Muscle layer of colon (tissue), 2 donors: ENCODE data around the gene HIC2.
"Not testable (repeated sequence)": the region's sequence is repeated elsewhere in the genome, so short reads cannot be mapped to it uniquely, and the experiment has no call there.

ENCODE experiments used
- H3K27ac ChIP-seq: one replicate; pipeline ENCODE4 v1.7.0; 2013; ENCODE audit warnings: low read depth, mild to moderate bottlenecking, low read length, moderate library complexity
- H3K27me3 ChIP-seq, 2 donors: one replicate each; pipeline ENCODE4 v1.7.0; 2013; ENCODE audit warnings: low read length in 2 of 2, mild to moderate bottlenecking in 2 of 2; ENCODE audit not compliant: insufficient read depth in 2 of 2, control insufficient read depth in 1 of 2
- H3K36me3 ChIP-seq: one replicate; pipeline ENCODE4 v1.7.0; 2013; ENCODE audit warnings: mild to moderate bottlenecking, low read length; ENCODE audit not compliant: insufficient read depth
- H3K4me1 ChIP-seq: one replicate; pipeline ENCODE4 v1.7.0; 2013; ENCODE audit warnings: mild to moderate bottlenecking, low read length; ENCODE audit not compliant: insufficient read depth
- H3K4me3 ChIP-seq, 2 donors: one replicate each; pipeline ENCODE4 v1.7.0; 2013; ENCODE audit warnings: low read length in 2 of 2, low read depth in 1 of 2, mild to moderate bottlenecking in 1 of 2, moderate library complexity in 1 of 2
- H3K9ac ChIP-seq: one replicate; pipeline ENCODE4 v1.7.0; 2013; ENCODE audit warnings: low read length
- H3K9me3 ChIP-seq: one replicate; pipeline ENCODE4 v1.7.0; 2013; ENCODE audit warnings: mild to moderate bottlenecking, low read length
- donor health status: abdominal sarcoma.
- donor health status: Adenocarcinoma of cecum.

HIC2 gene

DNA sequence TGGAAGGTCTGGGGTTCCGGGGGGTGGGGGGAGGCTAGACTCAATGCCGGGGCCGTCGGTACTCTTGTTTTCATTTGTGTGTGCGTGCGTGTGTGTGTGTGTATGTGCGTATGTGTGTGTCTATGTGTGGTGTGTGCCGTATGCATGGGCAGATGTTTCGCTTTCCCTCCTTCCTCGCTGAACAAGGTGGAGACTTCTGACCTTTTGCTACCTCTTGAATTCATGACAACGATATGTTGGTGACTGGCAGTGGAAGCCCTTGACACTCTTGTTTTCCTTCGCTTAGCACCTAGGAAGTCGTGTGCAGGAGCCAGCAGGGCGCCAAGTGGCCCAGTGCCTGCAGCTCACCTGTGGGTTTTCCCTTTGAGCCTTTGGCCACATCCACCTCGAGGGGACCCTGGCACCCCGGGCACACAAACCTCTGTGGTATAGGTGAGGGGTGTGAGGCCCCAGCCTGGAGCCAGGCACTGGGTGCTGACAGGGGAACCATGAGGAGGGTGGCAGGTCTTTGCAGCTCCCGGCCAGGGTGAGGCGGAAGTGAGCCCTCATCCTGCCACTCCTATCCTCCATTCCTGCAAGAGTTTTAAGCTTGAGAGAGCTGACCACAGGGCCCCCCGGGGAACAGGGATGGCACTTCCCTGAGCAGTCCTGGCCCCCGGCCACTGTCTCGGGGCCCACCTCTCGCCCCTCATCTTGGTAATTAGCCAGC is 30.7 kb downstream of the HIC2 start:
- no peak overlapping the region for H3K4me3 ChIP-seq
- peaks cover 14% of the 10 kb centered on the region for H3K36me3 ChIP-seq
- H3K9ac ChIP-seq: no peak overlapping the region
- no peaks in the 10 kb centered on the region for H3K27me3 ChIP-seq
- no peak overlapping the region for H3K27ac ChIP-seq
- no peaks in the 10 kb centered on the region for H3K9me3 ChIP-seq
- no peaks in the 10 kb centered on the region for H3K4me1 ChIP-seq

DNA sequence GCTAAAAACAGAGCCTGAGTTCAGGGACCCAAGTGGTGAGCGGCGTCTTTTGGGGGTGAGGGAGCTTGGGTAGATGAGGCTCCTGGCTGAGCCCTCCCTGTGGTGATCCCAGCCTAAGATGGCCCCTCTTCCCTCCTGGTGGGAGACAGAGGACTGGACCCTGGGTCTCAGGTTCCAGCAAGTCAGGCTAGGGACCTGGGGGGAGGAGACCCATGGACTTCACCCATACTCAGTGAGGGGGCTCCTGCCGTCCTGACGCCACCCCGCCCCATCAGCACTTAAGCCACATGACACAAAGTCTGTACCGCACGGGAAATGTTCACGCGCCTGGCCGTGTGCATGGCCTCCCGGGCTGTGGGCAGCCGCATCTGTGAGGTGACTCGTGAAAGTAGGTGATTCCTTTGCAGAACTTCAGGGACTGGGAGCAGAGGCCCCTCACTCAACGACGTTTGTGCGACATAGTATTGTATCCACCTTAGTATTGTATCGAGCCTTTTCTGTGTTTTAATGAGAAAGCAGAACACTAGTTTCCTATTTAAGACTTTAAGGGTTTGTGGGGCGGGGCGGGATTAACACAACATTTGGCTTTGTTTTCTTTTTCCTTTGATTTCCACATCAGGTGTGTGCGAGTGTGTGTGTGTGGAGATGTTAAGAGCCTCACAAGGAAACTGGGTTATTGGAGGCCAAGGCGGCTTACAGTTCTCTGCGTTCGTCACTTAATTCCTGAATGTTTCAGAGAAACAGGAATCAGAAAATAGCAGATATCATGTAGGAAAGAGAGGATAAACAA is 31.7 kb downstream of the HIC2 start:
- no peak overlapping the region for H3K4me3 ChIP-seq
- peaks cover 11% of the 10 kb centered on the region for H3K36me3 ChIP-seq
- no peaks in the 10 kb centered on the region for H3K4me1 ChIP-seq
- H3K27ac ChIP-seq: no peak overlapping the region
- H3K9ac ChIP-seq: no peak overlapping the region
- H3K9me3 ChIP-seq: no peaks in the 10 kb centered on the region
- no peaks in the 10 kb centered on the region for H3K27me3 ChIP-seq

DNA sequence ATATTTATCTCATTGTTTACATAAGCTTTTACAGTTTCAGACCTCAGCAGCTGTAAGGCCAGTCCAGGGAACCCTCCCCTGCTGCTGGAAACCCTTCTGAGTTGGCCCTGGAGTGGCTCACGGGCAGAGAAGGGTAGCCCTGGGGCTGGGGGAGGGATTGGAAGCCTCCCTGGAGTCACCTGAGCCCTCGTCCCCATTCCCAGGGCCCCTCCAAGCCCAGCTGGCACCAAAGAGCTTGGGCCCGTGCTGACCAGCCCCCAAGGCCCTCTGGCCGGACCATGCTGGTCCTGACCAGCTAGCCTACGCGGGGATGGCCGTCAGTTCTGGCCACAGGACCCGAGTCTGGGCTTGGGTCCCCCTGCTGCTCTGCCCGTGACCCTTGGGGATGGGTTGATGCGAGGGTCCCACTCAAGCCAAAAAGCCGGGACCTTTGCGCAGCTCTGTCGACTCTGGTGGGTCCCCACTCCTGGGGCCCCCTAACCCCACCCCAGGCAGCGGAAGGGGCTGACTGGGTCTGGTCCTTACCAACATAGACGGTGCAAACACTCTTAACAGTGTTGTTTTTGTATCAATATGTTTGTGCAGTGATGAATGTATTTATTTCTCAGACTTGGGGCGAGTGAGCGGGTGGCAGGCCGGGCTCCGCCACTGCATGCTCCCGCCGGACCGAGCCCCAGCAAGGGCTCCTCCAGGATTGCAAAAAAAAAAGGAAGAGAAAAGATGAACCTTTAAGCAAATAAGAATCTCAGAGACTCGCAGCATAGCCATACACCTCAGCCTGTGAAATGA is 32.6 kb downstream of the HIC2 start:
- no peaks in the 10 kb centered on the region for H3K4me1 ChIP-seq
- H3K9ac ChIP-seq: no peak overlapping the region
- H3K27me3 ChIP-seq: no peaks in the 10 kb centered on the region
- H3K27ac ChIP-seq: no peak overlapping the region
- H3K4me3 ChIP-seq: no peak overlapping the region
- H3K36me3 ChIP-seq: peaks cover 7% of the 10 kb centered on the region
- no peaks in the 10 kb centered on the region for H3K9me3 ChIP-seq

DNA sequence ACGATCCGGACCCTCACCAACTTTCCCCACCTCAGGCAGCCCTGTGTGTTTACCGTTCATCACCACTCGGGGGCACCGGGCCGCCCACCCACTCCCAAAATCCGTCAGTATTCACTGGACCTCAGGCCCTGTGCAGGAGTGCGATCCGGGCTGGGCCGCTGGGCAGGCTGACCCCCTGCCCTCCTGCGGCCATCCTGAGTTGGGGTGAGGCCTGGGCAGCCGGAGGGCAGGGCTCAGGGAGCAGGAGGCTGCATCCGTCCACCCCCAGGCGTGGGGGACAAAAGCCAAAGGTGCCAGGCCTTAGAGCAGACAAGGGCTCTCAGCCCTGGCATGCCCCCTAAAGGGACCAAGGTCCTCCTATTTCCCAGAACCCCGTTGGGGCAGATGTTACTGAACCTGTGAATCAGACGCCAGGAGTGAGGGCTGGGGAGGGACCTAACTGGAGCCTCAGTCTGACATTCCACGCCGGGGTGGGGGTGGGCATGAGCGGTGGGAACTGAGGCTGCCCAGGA is 33.2 kb downstream of the HIC2 start:
- H3K4me1 ChIP-seq: no peaks in the 10 kb centered on the region
- no peaks in the 10 kb centered on the region for H3K27me3 ChIP-seq
- no peak overlapping the region for H3K27ac ChIP-seq
- no peak overlapping the region for H3K9ac ChIP-seq
- peaks cover 7% of the 10 kb centered on the region for H3K36me3 ChIP-seq
- H3K9me3 ChIP-seq: no peaks in the 10 kb centered on the region
- H3K4me3 ChIP-seq: no peak overlapping the region

DNA sequence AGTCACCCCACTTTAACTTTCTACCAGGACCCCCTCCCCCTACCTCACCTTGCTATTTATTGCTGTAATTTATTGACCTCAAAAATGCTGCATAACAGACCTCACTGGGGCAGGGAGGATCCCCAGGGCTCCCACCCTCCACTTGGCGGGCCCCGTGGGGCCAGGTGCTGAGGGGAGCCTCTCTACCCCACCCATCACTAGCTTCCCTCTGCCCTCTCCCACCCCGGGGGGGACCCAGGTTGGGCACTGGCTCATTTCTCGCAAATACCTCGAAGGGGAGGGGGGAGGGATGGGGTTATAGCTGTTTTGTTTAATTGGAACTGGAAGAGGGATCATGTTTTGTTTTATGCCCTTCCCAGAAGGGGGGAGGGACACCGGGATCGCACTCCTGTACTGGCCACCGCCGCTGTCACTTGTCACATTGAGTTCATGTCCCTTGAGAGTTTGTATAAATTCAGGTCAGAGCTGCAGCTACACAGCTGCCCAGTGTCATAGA is 33.7 kb downstream of the HIC2 start:
- no peak overlapping the region for H3K9ac ChIP-seq
- no peak overlapping the region for H3K4me3 ChIP-seq
- H3K27me3 ChIP-seq: no peaks in the 10 kb centered on the region
- H3K9me3 ChIP-seq: no peaks in the 10 kb centered on the region
- peaks cover 3% of the 10 kb centered on the region for H3K36me3 ChIP-seq
- H3K27ac ChIP-seq: no peak overlapping the region
- no peaks in the 10 kb centered on the region for H3K4me1 ChIP-seq

DNA sequence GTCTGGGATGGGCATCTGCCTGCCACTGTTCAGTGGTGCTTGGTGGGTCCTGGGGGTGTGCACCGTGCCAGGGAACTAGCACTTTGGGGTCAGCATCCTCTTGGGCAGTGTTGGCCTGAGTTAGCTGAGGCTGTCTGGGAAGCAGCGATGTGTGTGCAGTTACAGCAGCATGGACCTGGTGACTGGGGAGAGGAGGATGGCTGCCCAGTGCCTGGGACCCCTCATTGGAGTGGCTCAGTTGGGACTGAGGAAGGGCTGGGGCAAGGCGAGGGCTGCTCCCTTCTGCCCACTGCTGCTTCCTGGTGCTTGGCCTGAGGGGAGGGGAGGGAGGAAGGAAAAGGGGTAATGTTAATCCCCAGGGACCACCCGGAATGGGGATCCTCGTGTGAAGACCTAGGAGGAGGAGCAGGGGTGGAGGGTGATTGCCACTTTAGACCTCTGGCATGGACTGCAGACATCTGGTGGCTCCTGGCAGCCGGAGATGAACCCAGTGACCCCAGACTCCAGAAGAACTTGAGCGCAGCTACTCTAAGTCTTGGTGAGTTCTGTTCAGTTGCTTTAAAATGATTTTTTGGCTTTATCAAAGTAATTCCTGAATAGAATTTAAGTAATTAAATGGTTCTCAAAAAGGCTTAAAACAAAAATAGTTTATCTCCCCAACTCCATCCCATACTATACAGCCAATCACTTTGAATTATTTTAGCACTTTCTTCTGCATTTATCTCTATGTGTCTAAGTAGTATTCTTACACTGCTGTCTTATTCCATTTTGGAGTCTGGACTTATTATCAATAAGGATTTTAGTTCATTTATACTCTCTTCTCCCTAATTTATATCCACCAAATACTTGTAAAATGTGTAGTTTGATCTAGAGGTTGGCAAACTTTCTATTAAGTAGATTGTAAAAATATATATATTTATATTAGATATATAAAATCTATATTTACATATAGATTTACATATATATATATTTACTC is 34.7 kb downstream of the HIC2 start:
- no peak overlapping the region for H3K27ac ChIP-seq
- H3K4me3 ChIP-seq: no peak overlapping the region
- no peaks in the 10 kb centered on the region for H3K27me3 ChIP-seq
- H3K9me3 ChIP-seq: no peaks in the 10 kb centered on the region
- no peaks in the 10 kb centered on the region for H3K4me1 ChIP-seq
- H3K9ac ChIP-seq: no peak overlapping the region
- no peaks in the 10 kb centered on the region for H3K36me3 ChIP-seq

DNA sequence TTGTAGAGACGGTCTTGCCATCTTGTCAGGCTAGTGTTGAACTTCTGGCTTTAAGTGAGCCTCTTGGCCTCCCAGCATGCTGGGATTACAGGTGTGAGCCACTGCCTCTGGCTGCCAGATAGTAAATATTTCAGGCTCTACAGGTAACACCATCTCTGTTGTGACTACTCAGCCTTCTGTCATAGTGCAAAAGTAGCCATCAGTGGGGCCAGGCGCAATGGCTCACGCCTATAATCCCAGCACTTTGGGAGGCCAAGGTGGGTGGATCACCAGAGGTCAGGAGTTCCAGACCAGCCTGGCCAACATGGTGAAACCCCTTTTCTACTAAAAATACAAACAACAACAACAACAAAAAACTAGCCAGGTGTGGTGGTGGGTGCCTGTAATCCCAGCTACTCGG is 35.5 kb downstream of the HIC2 start:
- not testable (repeated sequence) for H3K4me3 ChIP-seq, H3K4me1 ChIP-seq, H3K27me3 ChIP-seq, H3K9me3 ChIP-seq, H3K27ac ChIP-seq, H3K36me3 ChIP-seq, H3K9ac ChIP-seq

DNA sequence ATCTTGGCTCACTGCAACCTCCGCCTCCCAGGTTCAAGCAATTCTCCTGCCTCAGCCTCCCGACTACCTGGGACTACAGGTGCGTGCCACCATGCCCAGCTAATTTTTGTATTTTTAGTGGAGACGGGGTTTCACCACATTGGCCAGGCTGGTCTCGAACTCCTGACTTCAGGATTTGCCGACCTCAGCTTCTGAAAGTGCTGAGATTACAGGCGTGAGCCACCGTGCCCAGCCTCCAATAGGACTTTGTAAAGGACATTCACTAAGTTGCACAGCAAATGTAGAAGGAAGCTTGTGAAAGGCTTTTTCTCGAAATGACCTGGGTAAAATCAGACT is 37.8 kb downstream of the HIC2 start:
- not testable (repeated sequence) for H3K9ac ChIP-seq, H3K9me3 ChIP-seq, H3K36me3 ChIP-seq, H3K4me1 ChIP-seq, H3K27ac ChIP-seq, H3K4me3 ChIP-seq, H3K27me3 ChIP-seq

DNA sequence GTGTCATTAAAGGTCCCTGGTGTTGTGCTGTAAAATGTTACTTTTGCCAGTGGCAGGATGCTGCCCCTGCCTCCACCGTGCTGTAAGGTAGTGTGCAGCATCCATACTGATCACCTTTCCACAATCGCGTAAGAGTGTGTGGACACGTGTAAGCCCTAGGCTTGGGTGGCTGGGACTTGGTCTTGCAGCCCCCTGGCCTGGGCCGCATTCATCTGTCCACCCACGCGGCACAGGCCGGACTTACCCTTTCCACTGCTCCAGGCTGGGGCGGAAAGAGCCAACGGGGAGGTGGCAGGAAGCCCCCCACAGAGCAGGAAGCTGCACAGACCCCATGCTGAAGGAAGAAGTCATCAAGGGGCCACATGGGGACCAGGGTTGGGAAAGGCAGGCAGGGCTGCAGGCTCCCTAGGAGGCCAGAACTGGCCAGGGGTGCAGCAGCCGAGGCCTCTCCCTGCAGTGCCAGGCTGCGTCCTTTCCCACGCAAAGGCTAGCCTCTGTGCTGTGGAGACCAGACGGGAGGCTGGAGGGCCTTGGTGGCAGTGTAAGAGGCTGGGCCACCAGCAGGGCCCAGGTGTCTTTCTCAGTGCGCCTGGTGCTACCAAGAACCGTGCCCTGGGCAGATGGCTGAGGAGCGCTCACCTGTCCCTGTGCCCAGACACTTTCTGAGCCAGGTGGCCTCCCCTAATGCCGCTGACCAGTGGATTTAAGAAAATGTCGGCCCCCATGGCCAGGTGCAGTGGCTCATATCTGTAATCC is 38.3 kb downstream of the HIC2 start:
- no peaks in the 10 kb centered on the region for H3K36me3 ChIP-seq
- no peaks in the 10 kb centered on the region for H3K9me3 ChIP-seq
- H3K4me1 ChIP-seq: no peaks in the 10 kb centered on the region
- no peak overlapping the region for H3K27ac ChIP-seq
- H3K4me3 ChIP-seq: no peak overlapping the region
- no peaks in the 10 kb centered on the region for H3K27me3 ChIP-seq
- H3K9ac ChIP-seq: no peak overlapping the region

DNA sequence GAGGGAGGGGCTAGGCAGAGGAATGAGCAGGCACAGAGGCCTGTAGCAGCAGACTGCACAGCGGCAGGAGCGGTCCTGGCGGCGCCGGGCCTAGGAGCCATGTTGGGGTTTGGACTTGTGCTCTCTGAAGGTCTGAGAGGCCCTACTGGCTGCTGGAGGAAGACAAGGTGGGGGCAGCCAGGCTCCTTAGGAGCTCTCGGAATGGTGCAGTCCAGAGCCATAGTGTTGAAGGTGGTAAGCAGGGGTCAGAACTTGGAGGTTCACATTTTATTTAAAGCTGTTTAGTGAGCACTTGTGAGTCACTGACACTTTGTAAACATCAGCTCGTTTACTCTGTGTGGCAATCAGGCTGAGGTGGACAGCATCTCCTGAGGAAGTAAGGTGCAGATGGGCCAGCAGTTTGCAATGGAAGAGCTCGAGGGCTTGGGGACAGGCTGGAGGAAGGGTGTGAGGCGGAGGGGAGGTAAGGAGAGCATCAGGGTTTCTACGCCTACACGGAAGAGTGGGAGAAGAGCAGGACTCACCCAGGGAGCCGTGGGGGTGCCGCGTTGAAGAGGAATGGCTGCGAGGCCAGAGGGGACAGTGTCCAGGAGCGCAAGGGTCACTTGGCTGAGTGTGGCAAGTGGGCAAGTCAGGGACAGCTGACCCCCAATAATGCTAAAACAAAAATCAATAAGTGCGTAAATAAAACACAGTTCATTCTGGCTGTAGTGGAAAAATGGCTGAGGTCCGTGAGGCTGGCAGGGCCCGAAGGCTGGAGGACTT is 40.0 kb downstream of the HIC2 start:
- Histone ChIP-seq H3K9me3 (no peaks in the 10 kb centered on the region), H3K27me3 (no peaks in the 10 kb centered on the region), H3K9ac (no peak overlapping the region), H3K27ac (no peak overlapping the region), H3K4me1 (no peaks in the 10 kb centered on the region), H3K36me3 (no peaks in the 10 kb centered on the region), H3K4me3 (no peak overlapping the region)
